ENCODE measurements around the gene SLC44A1. TPM values are rescaled to one million over a fixed set of nuclear protein-coding genes. Genes with fewer than 3 reads are reported as not detected.

The SLC44A1 gene
- 14.0 and 50.1 TPM in 2 replicates for total RNA-seq

DNA sequence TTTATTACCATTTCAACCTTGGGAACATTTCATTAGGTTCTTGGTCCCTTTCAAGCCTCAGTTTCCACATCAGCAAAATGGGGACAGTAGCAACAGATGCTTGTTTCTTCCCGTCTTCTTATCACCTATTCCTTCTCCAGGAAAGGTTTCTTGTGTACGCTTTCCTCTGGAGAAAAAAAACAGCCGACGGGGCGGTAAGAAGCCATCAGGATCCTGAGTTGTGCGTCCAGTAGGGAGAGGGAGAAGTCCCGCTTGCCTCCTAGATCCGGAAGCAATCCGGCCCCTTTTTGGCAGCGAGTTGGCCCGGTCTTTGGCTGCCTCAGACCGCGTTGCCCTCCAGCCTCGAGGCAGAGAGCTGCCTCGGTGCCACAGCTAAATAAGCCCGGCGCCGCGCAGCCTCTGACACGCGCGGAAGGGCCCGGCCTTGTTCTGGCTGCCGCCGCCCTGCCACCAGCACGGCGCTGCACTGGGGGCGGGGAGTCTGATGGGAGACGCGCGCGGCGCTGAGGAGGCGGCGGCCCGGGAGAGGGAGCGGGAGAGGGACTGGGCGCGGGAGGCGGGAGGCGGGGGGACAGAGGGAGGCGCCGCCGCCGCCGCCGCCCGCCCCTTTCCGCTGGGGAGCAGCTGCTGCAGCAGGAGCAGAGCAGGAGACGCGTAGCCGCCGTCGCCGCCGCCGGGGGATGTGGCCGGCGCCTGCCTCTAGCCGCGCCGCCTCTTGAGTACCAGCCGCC lies at the start of gene SLC44A1:
Gene SLC44A1 (plus strand): TSS at position 649 of the 731 bp plus-strand sequence. CDS start 218 bp downstream, outside the sequence.

GRCh38 chr9:105447814-105448812 lies 203.7 kb downstream of the SLC44A1 start, which contains the start of gene FSD1L:
FSD1L (plus strand) TSS chr9:105448034; CDS start chr9:105448221, 187 bp downstream.

Other genes with a start within 250 kb of the SLC44A1 start
- gene FSD1L, start 203.4 kb downstream of the SLC44A1 start, total RNA-seq: 4.8 and 9.7 TPM in 2 replicates